Esophagus squamous epithelium (tissue), 4 donors: ENCODE measurements around the gene TGM3.

Experiments used
- POLR2A ChIP-seq, 4 donors: fragments of 450-650 bp; IDR thresholded peaks; one replicate each; pipeline ENCODE4 v1.6.1; 2017; ENCODE audit warnings: antibody characterized with exemption in 4 of 4, mild to moderate bottlenecking in 4 of 4, moderate library complexity in 3 of 4
- TF ChIP-seq, protein P1 (sequence below), 6 experiments: fragments of 450-650 bp in 4 of 6; fragments of 200-600 bp in 2 of 6; sonication (generic) in 2 of 6; IDR thresholded peaks; one replicate each; pipeline ENCODE4 v1.5.1; 2016 to 2019; ENCODE audit warnings: antibody characterized with exemption in 6 of 6, mild to moderate bottlenecking in 4 of 6, moderate library complexity in 4 of 6

- TF ChIP-seq, protein P1, sequence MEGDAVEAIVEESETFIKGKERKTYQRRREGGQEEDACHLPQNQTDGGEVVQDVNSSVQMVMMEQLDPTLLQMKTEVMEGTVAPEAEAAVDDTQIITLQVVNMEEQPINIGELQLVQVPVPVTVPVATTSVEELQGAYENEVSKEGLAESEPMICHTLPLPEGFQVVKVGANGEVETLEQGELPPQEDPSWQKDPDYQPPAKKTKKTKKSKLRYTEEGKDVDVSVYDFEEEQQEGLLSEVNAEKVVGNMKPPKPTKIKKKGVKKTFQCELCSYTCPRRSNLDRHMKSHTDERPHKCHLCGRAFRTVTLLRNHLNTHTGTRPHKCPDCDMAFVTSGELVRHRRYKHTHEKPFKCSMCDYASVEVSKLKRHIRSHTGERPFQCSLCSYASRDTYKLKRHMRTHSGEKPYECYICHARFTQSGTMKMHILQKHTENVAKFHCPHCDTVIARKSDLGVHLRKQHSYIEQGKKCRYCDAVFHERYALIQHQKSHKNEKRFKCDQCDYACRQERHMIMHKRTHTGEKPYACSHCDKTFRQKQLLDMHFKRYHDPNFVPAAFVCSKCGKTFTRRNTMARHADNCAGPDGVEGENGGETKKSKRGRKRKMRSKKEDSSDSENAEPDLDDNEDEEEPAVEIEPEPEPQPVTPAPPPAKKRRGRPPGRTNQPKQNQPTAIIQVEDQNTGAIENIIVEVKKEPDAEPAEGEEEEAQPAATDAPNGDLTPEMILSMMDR (IDR thresholded peaks at IDR 0.05), result no peak
- TF ChIP-seq POLR2A (IDR thresholded peaks at IDR 0.05), result no peak
Measured at GRCh38 chr20:2289475-2289874, 6.3 kb upstream of the TGM3 start.
